ENCODE data around the gene EPB41L4B. TPM values are rescaled to one million over a fixed set of nuclear protein-coding genes. Genes with fewer than 3 reads are reported as not detected.

EPB41L4B gene
- total and polyA plus RNA-seq, 2 of the 13 experiments (the other 11 are each of a cell fraction or from before 2014, with no cell fraction given), result 17.6 to 22.1 TPM

GRCh38 chr9:109250771-109251079, 70.1 kb downstream of the EPB41L4B start (continued):
- TF ChIP-seq RBM22 (optimal IDR thresholded peaks at IDR 0.05; ENCODE audit: low read length) (no peak), ZBTB4 (CRISPR knock-in tag; IDR thresholded peaks at IDR 0.05; ENCODE audit: borderline replicate concordance) (no peak), TFDP1 (CRISPR knock-in tag; IDR thresholded peaks at IDR 0.05; ENCODE audit: borderline replicate concordance) (no peak), SNRNP70 (IDR thresholded peaks at IDR 0.05; ENCODE audit: low read depth, low read length) (no peak), POLR2AphosphoS2 (IDR thresholded peaks at IDR 0.05; ENCODE audit: low read depth, low read length) (no peak), ZNF557 (CRISPR knock-in tag; IDR thresholded peaks at IDR 0.05) (no peak), KAT7 (CRISPR knock-in tag; IDR thresholded peaks at IDR 0.05; ENCODE audit: borderline replicate concordance) (no peak), ZNF800 (CRISPR knock-in tag; IDR thresholded peaks at IDR 0.05) (peak; percentile 58; the same call in 1 of the 2 replicates), PBX2 (CRISPR knock-in tag; IDR thresholded peaks at IDR 0.05) (no peak), TERF1 (CRISPR knock-in tag; IDR thresholded peaks at IDR 0.05) (no peak), PRDM15 (CRISPR knock-in tag; IDR thresholded peaks at IDR 0.05) (no peak), ZSCAN12 (CRISPR knock-in tag; IDR thresholded peaks at IDR 0.05) (peak; percentile 78; the same call in 1 of the 2 replicates), ZNF713 (CRISPR knock-in tag; IDR thresholded peaks at IDR 0.05) (no peak), HMG20B (CRISPR knock-in tag; conservative IDR thresholded peaks at IDR 0.05) (no peak), ZFP36 (IDR thresholded peaks at IDR 0.05; ENCODE audit: borderline replicate concordance, low read depth, low read length, partially characterized antibody) (no peak), PHF5A (CRISPR knock-in tag; IDR thresholded peaks at IDR 0.05; ENCODE audit: low read depth, unreplicated experiment) (no peak)

Data from HepG2 (cell line).